ENCODE results near the gene TCIRG1.

GRCh38 chr11:68041617-68042218, 2.9 kb downstream of the TCIRG1 start:
- no peak for TF ChIP-seq CTCF (conservative IDR thresholded peaks at IDR 0.05; ENCODE audit: low read length)
- TF ChIP-seq EZH2phosphoT487 (IDR thresholded peaks at IDR 0.05; ENCODE audit: borderline replicate concordance): no peak
